GM18951 (cell line): ENCODE results near the gene GET3.

ENCODE experiments used
- POLR2A ChIP-seq: IDR thresholded peaks from 4 replicates; pipeline ENCODE4 v1.6.1; 2011; ENCODE audit warnings: mild to moderate bottlenecking; ENCODE audit not compliant: insufficient read length, insufficient read depth; ENCODE audit errors: extremely low read depth
- in situ Hi-C: fragments of 300-500 bp; cut with MboI; formaldehyde crosslinking; loops from one replicate; pipeline ENCODE4 v1.12.0; 2022; ENCODE audit warnings: low sequenced_read_pairs, mixed read lengths, inconsistent platforms; ENCODE audit not compliant: unreplicated experiment

The GET3 gene

DNA sequence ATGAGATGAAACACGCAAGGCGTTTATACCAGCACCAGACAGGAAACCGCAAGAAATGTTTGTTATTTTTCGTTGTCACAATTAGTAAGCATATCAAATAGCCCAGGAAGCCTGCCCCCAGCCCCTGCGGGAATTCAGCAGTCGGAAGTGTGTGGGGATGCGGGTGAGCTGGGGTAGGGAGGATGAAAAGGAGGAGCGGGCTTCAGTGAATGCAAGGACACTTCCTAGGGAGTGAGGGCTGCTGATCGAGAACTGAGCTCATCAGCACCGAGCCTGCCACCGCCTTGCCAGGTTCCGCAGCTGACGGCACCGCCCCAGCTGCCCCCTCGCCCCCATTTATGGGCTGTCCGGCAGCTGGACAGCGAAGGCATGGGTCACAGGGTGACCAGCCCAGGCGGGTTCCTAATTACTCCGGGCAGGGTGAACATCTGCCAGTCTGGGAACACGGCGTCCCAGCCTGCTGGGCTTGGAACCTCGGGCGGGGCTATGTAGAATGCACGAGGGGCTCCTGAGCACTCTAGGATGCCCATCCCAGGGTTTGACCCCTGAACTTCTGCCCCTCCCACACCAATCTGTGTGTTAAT is 12.7 kb downstream of the GET3 start:
- in situ Hi-C loops = no loop called here
- no peak for TF ChIP-seq POLR2A

DNA sequence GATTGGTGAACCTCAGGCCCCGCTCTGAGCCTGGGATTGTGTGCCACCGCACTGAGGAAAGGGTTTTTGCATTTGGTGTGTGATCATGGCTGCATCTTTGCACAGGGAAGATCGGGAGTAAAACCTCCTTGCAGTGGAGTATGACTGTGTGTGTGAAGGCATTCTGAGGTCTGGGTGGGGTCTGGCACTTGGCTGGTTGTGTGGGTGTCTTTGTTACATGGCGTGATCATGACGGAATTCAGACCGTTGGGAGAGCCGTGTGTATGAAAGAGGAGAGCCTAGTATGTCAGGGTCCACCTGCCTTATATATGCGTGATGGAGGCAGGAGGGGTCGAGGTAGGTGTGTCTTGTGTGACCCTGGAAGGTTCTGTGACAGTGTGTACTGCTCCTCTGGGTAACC is 13.6 kb downstream of the GET3 start:
- in situ Hi-C loops = no loop called here
- no peak for TF ChIP-seq POLR2A

DNA sequence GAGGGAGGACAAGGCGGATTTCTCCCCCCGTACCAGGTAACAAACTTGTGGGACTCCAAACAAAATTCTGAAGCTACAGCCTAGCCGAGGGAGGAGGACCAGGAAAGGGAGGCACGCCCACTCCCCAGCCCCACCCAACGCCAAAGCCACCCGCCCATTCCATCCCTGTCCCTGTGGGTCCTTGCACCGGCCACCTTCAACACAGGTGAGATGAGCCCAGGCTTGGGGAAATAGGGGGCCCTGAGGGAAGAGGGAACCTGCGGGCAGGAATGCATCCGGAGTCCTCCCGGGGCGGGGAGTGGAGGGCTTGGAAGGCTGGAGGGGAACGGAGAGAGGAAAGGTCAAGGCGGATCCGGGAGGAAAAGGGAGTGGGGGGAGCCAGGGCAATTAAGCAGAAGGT is 14.3 kb downstream of the GET3 start, which contains the start of gene BEST2:
BEST2 (plus strand) TSS at position 157 of the 400 bp plus-strand sequence. CDS start 802 bp downstream, outside the sequence.
- in situ Hi-C loops = no loop called here

DNA sequence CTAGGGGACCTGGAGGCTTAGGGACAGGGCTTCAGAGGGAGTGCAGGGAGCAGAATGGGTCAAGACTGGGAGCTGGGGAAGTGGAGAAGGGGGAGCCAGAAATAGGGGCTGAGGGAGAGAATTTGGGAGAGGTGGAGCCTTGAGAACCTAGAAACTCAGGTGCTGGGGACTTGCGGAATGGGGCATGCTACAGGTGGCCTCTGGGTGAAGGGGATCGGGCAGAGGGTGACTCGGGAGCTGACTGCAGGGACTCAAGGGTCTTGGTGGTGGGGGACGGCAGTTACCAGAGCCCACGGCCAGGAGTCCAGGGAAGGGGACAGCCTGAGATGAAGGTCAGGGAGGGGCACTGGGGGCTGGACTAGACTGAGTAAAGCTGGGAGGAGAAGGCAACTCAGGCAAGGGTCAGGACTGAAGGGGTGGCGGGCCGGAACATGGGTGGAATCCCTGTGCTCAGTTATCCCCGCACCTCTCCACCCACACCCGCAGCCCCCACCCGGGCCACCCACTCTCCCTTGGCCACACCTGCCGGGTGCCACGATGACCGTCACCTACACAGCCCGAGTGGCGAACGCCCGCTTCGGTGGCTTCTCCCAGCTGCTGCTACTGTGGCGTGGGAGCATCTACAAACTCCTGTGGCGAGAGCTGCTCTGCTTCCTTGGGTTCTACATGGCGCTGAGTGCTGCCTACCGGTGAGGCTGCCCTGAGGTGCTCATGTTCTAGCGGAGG is 14.9 kb downstream of the GET3 start:
- in situ Hi-C loops = no loop called here

More for the DNA sequence above, 14.3 kb downstream of the GET3 start, which contains the start of gene BEST2:
- no peak for TF ChIP-seq POLR2A

DNA sequence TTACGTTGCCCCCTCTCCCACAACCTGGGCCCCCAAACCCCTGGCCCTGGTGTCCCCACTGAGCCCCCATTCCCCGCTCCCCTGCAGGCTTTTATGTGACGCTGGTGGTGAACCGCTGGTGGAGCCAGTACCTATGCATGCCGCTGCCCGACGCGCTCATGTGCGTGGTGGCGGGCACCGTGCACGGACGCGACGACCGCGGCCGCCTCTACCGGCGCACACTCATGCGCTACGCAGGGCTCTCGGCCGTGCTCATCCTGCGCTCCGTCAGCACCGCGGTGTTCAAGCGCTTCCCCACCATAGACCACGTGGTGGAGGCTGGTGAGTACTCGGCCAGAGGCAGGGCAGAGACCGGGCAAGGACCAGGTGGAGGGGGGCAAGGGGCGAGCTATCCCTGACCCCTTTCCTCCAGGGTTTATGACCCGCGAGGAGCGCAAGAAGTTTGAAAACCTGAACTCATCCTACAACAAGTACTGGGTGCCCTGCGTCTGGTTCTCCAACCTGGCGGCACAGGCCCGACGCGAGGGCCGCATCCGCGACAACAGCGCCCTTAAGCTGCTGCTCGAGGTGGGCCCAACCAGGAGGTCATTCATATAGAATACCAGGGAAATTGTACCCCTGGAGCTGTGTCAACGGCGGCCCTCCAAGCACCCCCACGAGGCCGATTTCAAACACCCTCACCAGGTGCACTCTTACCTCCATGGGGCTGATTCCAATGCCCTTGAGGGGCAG is 17.3 kb downstream of the GET3 start:
- TF ChIP-seq POLR2A = no peak
- in situ Hi-C loops = loop anchor here (5.0 kb wide), 1 partner anchor 182 kb away; no protein-coding TSS in a partner anchor

More for the DNA sequence above, 14.9 kb downstream of the GET3 start:
- TF ChIP-seq POLR2A = no peak

DNA sequence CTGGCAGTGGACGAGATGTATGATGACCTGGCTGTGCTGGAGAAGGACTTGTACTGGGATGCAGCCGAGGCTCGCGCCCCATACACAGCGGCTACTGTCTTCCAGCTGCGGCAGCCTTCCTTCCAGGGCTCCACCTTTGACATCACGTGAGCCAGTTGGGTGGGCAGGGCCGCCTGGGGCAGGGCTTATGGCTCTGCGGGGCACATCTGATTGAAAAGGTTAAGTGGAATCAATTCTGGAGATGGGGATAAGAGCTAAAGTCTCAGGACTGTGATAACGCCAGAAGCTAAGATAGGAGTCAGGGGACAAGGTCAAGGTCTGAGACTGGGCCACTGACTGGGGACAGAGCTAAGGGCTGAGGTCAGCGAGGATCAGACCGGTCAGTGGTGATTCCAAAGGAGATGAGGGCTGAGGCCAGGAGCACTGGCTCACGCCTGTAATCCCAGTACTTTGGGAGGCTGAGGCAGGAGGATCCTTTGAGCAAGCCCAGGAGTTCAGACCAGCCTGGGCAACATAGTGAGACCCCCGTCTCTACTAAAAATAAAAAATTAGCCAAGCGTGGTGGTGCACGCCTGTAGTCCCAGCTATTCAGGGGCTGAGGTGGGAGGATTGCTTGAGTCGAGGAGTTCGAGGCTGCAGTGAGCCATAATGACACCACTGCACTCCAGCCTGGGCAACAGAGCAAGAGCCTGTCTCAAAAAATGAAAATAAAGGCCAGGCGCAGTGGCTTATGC is 19.0 kb downstream of the GET3 start:
- in situ Hi-C loops = loop anchor here (5.0 kb wide), 1 partner anchor 184 kb away; no protein-coding TSS in a partner anchor
- TF ChIP-seq POLR2A = no peak

DNA sequence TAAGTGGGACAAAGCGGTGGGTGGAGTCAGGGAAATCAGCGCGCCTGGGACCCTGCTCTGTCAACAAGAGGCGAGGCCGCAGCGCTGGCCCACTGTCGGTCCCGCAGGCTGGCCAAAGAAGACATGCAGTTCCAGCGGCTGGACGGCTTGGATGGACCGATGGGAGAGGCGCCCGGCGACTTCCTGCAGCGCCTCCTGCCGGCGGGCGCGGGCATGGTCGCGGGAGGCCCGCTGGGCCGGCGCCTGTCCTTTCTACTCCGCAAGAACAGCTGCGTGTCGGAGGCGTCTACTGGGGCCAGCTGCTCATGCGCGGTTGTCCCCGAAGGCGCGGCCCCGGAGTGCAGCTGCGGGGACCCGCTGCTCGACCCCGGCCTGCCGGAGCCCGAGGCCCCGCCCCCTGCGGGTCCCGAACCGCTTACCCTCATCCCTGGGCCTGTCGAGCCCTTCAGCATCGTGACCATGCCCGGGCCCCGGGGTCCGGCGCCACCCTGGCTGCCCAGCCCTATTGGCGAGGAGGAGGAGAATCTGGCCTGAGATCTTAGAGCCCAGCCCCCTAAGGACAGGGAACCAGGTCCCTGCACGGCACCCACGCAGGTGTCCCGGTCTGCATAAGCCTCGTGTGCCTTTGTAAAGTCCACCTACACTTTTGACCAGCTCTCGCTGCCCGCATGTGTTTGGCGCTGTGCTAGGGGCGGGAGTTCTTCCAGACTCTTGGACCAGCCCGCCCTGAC is 20.4 kb downstream of the GET3 start:
- no peak for TF ChIP-seq POLR2A
- in situ Hi-C loops = loop anchor here (5.0 kb wide), 1 partner anchor 185 kb away; no protein-coding TSS in a partner anchor

DNA sequence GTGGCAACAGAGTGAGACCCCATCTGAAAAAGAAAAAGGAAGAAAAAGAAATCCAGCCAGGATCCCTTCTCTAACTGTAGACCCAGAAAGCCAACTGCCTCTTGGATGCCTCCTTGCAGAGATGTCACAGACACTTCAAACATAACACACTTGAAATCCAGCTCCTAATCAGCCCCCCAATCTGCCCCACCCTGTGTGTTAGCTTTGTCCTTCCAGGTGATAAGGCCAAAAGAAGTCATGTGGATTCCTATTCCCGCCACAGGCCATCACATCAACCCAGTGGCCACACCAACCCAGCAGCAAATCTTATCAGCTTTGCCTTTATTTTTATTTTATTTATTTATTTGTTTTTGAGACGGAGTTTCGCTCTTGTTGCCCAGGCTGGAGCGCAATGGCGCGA is 22.4 kb downstream of the GET3 start:
- in situ Hi-C loops = loop anchor here (5.0 kb wide), 1 partner anchor 187 kb away; no protein-coding TSS in a partner anchor
- no peak for TF ChIP-seq POLR2A

DNA sequence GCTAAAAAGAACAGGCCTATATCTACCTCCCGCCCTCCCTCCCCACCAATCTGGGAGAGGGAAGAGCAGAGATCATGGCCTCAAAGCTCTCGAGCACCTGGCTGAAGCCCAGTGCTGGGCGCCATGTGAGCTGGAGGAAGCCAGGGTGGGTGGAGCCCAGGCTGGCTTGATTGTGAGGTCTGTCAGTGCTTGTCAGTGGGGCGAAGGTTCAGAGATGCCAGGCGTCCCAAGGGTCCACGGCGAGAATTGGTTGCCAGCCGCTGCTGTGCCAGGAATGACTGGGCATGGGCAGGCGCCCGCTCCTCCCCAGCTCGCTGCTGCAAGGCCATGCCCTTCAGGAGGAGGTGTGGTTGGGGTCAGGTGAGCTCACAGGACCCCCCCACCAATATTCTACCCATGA is 25.8 kb downstream of the GET3 start:
- no peak for TF ChIP-seq POLR2A
- in situ Hi-C loops = no loop called here

DNA sequence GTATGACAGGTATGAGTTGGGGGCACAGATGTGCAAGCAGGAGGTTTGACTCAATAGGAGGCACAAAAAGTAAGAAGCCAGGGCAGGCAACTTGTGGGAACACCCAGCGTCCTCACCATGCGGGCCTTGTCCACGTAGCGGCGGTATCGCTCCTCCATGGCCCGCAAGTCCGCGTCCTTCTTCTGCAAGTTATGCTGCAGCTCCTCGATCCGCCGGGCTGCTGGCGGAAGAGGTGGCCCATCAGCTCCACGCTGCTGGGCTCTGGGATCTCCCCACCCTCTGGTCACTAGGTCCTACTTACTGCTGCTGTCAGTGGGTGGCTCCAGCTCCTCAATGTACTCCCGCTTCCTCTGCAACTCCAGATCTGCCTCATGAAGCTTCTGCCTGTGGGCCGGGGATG is 27.4 kb downstream of the GET3 start:
- no peak for TF ChIP-seq POLR2A
- in situ Hi-C loops = no loop called here

DNA sequence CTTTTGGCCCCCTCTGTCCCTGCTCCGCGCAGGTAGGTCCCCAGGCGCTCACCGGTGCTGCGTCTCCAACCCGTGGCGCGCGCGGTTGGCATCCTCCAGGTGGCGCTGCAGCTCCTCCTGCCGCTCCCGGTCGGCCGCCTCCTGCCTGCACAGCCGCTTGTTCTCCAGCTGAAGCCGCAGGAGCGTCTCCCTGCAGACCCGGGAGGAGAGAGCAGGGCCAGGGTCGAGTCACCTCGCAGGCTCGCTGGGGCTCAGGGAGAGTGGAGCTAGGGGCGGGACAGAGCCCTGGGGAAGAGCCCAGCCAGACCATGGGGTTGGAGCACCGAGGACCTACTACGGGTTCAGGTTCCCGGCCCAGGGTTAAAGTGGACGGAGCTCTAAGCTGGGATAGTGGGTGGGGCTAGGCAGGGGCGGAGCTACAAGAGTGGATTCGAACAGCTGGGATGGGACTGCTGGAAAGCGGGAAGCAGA is 28.8 kb downstream of the GET3 start:
- TF ChIP-seq POLR2A = no peak

DNA sequence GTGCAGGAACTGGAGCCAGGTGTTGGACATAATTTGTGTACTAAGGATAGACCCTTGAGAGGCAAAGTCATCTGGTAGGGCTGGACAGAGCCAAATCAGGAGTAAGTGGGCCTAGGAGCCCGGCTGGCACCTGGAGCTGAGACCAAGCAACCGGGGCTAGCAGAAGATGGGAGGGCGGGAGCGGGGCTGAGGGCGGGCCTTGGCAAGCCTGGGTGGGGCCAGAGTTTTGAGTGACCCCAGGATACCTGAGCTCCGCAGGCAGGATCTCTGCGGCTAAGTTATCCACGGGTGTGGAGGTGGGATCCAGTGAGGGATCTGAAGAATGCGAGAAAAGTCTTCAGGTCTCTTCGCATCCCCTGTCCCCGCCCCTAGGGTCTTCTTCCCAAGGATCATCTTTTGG is 29.9 kb downstream of the GET3 start:
- in situ Hi-C loops = no loop called here
- TF ChIP-seq POLR2A = no peak

More for the DNA sequence above, 28.8 kb downstream of the GET3 start:
- in situ Hi-C loops = no loop called here
